RWPE1 (cell line): ENCODE data around the gene CA9.

ENCODE experiments used
- CTCF ChIA-PET: fragments of 350-600 bp; sonication (Branson Sonifier 250); formaldehyde crosslinking; extraction: SDS; loops from one replicate; lab custom pipeline; 2021; lab: Yijun Ruan, JAX
- POLR2A ChIA-PET: fragments of 400-600 bp; formaldehyde crosslinking; extraction: SDS; loops from one replicate; lab custom pipeline; 2020; ENCODE audit warnings: antibody characterized with exemption; ENCODE audit not compliant: low non-redundant PET; lab: Yijun Ruan, JAX
- DNase-seq: peaks from one replicate; pipeline ENCODE4 v3.0.0; 2012; ENCODE audit warnings: low spot score
- H3K27ac ChIP-seq: fragments of 450-650 bp; 2 replicates; pipeline ENCODE4 v1.5.1; 2017
- CTCF ChIP-seq: fragments of 450-650 bp; conservative IDR thresholded peaks from 2 replicates; pipeline ENCODE4 v1.5.1; 2017; ENCODE audit warnings: low read depth, mild to moderate bottlenecking

Gene CA9

GRCh38 chr9:35680331-35681105 is 6.8 kb downstream of the CA9 start:
- ChIA-PET POLR2A (no interaction called here), CTCF (no interaction called here)
- peak overlapping the region; percentile 20; the same call in 1 of the 2 replicates for H3K27ac ChIP-seq
- no peak for DNase-seq
- TF ChIP-seq CTCF: no peak

GRCh38 chr9:35681341-35682002 is 7.7 kb downstream of the CA9 start:
- ChIA-PET POLR2A (no interaction called here), CTCF (no interaction called here)
- no peak for DNase-seq
- H3K27ac ChIP-seq: peak overlapping the region; percentile 60
- TF ChIP-seq CTCF: no peak

- H3K27ac ChIP-seq: peak overlapping the region; percentile 60
- ChIA-PET CTCF (no interaction called here), POLR2A (no interaction called here)
- TF ChIP-seq CTCF: no peak
- DNase-seq: no peak
Measured at GRCh38 chr9:35682051-35682450, 8.3 kb downstream of the CA9 start.

DNA sequence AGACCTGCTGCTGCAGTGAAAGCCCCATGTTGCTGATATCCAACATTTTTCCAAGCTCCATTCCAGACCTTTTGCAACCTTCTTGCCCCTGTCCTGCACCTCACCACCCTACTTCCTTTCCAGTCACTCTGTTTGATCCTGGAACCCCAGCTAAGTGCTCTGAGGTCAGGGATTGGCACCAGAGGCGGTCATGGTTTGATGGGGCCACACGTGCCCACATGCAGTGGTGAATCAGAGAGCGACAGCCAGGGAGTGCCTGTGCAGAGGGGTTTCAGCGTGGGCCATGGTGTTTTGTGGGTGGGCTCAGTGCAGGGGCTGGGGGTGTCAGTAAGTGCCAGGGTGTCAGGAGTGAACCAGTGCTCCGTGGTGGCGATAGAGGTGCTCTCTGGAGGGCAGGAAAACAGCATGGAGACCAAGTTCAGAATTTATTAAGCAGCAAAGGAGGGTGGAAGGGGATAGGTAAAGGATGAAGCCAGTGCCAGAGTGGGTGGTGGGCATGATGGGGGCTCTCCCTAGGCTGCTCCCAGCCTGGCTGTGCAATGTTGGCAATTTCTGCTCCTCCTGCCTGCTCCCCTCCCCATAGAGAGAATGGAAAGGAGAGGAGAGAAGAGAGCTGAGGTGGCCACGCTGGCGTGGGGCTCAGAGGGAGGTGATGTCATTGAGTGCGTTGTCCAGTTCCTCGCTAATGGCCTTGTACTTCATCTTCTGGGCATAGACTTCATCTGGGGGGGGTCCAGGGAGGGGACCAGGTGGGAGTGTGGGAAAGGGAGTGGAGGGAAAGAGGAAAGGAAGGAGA is 9.0 kb downstream of the CA9 start:
- POLR2A ChIA-PET: no interaction called here
- peak overlapping the region; percentile 60 for H3K27ac ChIP-seq
- DNase-seq: no peak
- CTCF ChIA-PET: interaction anchor here (1.0 kb wide), 1 partner anchor 14 kb away, joined by 5 read pairs; no protein-coding TSS in a partner anchor
- no peak for TF ChIP-seq CTCF

DNA sequence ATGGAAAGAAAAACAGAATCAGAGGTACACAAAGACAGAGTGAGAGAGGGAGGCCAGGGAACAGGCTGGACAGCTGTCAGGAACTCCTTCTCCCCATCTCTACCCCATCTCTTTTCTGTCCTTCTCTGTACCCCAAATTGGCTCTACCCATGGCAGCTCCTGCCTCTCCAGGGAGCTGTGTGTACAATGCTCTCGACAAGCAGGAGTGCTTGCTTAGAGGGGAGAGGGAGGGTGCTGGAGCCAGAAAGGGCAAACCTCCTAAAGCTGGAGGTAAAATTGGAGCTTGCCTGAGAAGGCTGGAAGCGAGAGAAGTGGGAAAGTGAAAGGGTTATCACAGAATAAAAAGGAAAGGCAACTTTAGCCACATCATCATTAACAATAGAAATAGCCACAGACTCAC is 9.6 kb downstream of the CA9 start:
- DNase-seq: no peak
- ChIA-PET CTCF (interaction anchor here (0.6 to 1.0 kb wide), 2 partner anchors 13 to 217 kb away, joined by 5 to 7 read pairs; no protein-coding TSS in a partner anchor), POLR2A (no interaction called here)
- no peak for TF ChIP-seq CTCF
- peak overlapping the region; percentile 60 for H3K27ac ChIP-seq

- peak overlapping the region; percentile 9 for H3K27ac ChIP-seq
- CTCF ChIA-PET: interaction anchor here (0.6 to 1.1 kb wide), 3 partner anchors 12 to 38 kb away, joined by 3 to 6 read pairs (median 3); no protein-coding TSS in a partner anchor
- POLR2A ChIA-PET: interaction anchor here (0.6 kb wide), 1 partner anchor 192 kb away, joined by 6 read pairs; no protein-coding TSS in a partner anchor
- TF ChIP-seq CTCF: no peak
- DNase-seq: no peak
Measured at GRCh38 chr9:35684921-35685320, 11.2 kb downstream of the CA9 start.
